Embryonic facial prominence (tissue), 1 donor: ENCODE data around the gene RPS6KL1.
A peak's percentile ranks its signal among the peaks of the same experiment; 100 is the strongest.
"Not testable (repeated sequence)": the region's sequence is repeated elsewhere in the genome, so short reads cannot be mapped to it uniquely, and the experiment has no call there.

Source experiments
- DNase-seq: peaks from one replicate; pipeline ENCODE4 v3.0.0-alpha.2; 2016; ENCODE audit errors: extremely low spot score

RPS6KL1 gene

DNA sequence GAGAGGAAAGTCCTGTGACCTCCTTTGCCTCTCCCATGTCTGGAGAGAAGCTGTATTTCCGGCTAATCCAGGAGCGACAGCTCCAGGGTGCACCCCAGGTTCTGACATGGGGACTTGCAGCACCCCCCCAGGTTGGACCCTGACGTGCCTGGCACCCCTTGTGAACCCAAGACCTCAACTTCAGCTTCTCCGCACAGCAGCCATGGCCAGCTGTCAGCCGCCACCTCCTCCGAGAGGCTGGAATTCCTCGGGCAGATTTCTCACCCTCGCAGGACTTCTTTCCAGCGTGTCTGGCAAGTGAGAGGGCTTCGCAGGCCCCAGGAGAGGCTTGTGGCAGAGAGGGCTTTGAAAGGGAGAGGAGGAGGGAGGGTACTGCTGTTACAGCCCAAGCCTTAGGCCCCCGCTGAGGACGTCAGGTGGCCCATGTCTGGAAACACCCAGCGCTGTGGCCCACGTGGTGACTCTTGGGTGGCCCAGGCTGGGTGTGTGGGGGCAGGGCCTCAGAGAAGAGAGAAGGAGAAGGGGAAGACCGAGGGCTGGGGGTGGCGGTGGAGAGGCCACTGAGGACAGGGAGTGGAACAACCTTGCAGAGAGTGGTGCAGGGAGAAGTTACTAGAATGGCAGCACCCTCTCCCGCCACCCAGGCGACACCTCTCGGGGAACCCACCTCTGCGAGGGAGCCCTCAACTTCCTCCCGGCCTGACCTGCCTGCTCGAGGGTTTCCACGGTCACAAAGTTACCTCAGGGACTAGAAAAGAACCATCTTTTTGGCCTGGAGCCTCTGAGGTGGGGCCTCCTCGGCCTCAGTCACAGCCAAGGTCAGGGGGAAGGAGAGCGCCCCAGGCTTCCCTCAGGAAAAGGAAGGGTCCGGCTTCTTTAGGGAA is 11.7 kb upstream of the RPS6KL1 start:
- no peak for DNase-seq

DNA sequence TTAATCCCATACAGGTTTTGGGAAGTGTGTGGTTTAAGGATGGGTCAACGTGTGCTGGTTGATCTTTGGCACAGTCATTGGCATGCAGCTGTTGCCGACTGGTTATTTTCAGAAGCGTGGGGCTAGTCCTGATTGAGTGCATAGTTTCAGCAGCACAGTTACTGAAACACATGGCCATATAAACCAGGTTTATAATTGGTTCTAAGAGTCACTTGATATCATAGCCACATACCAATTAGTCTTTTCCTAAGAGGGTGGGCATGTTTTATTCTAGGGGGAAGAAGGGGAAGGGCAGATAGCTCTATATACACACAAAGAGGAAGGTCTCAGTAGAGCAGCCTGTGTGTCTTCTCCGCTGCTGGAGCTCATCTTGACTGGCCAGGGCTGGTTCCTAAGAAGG is 11.0 kb upstream of the RPS6KL1 start:
- no peak for DNase-seq

DNA sequence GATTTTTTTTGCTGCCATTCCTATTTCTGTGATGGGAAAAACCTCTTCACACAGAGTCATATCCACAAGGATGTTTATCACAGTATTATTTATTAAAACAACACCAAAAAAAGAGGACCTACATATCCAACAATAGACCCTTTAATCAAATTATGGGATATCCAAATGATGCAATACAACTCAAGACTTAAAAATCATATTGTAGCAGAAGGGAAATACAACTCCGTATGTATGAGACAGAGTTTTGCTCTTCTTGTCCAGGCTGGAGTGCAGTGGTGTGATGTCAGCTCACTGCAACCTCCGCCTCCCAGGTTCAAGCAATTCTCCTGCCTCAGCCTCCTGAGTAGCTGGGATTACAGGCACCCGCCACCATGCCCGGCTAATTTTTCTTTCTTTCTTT is 9.9 kb upstream of the RPS6KL1 start:
- DNase-seq, result not testable (repeated sequence)

DNA sequence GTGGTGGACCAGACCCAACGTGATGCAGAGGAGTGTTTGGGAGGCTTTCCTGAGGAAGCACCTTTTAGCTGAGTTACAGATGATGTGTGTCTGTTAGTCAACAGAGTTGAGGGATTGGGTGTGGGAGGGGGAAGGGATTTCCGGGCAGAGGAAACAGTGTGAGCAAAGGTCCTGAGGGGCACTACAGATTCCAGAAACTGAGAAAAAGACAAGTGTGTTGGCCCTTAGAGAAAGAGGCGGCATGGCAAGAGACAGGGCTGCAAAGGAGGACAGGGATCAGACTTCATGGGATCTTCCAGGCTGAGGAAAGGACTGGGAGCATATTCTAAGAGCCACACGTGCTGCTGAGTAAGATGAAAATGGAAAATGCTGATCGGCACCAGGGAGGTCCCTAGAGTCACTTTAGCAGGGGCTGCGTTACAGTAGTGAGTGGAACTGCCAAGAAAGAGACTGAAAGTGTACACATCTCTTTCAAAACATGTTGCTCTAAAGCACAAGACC is 9.4 kb upstream of the RPS6KL1 start:
- DNase-seq, result no peak

DNA sequence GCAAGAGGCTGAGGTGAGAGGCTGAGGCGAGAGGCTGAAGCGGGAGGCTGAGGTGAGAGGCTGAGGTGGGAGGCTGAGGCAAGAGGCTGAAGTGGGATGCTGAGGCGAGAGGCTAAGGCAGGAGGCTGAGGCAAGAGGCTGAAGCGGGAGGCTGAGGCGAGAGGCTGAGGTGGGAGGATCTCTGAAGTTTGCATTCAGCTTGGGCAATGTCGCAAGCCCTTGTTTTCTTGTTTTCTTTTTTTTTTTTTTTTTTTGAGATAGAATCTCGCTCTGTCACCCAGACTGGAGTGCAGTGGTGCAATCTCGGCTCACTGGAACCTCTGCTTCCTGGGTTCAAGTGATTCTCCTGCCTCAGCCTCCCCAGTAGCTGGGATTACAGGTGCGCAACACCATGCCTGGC is 8.7 kb upstream of the RPS6KL1 start:
- DNase-seq, result not testable (repeated sequence)

DNA sequence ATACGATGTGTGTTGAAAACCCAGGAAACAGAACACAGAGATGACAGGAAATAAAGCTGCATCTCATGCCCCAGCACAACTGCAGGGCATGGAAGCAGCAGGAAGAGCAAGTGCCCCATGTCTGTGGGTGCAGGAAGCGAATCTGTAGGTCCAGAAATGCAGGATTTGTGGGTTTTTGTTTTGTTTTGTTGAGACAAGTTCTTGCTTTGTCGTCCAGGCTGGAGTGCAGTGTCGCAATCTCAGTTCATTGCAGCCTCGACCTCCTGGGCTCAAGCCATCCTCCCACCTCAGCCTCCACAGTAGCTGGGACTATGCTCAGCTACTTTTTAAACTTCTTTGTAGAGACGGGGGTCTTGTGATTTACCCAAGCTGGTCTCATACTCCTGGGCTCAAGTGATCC is 6.2 kb upstream of the RPS6KL1 start:
- DNase-seq, result no peak

DNA sequence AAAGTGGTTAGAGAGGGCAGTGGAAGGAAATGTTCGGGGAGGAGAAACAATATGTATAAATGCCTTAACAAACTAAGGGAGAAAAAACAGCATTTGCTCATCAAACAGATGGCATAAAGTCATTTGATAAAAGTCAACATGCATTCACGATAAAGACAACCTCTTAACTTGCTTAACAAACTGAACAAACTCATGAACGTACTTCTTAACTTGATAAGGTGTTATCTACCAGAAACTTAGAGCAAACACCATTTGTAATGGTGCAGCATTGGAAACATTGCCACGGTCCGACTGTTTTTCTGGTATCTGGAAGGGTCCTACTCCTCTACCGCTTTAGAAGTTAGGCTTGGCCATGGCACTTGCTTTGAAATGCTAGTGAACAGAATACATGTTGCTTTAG is 4.2 kb upstream of the RPS6KL1 start:
- DNase-seq, result no peak

DNA sequence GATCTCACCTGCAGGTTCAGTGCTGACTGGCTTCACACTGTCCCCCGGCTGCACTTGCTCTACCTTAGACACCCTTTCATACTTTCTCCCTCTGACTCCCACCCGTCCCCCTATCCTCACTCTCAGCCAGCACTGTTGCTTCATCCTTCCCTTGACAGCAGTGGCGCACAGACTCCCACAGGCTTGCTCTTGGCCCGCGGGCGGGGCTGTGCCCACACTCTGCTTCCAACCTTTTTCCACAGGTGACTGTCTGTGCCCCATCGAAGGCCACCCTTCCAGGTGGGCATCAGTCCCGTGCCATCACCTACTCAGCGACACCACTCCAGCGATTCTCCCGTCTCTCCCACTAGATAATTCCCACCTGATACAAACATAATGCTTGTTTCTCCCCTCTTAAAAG is 1.0 kb upstream of the RPS6KL1 start:
- DNase-seq, result no peak

DNA sequence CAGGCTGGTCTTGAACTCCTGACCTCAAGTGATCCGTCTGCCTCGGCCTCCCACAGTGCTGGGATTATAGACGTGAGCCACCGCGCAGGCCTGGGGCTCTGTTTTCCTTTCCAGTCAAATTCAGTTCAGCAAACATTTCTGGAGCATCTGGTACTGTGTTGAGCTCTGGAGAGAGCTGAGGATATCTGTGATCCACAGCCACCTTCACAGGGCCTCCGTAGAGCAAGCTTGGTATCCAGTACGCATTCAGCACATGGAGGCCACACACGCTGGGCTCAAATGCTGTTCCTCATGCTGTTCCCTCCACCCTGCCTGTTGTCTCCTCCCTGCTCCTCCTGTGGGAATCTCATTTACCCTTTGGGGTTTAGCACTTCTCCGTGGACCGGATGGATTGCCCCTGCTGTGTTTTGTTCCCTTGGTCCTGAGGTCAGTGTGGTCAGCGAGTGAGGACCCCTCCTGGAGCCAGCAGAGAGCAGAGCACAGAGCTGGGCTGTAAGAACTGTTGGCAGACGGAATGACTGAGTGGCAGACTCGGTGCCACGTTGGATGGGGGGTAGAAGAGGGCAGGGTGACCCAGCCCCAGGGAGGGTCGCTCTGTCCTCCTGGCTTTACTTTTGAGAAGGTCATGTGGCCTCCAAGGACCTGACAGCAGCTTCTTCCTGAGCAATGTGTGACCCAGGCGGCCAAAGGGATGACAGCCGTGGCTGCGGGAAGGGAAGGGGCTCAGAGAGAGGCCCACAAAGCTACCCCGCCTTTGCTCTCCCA is 891 bp downstream of the RPS6KL1 start:
- no peak for DNase-seq

DNA sequence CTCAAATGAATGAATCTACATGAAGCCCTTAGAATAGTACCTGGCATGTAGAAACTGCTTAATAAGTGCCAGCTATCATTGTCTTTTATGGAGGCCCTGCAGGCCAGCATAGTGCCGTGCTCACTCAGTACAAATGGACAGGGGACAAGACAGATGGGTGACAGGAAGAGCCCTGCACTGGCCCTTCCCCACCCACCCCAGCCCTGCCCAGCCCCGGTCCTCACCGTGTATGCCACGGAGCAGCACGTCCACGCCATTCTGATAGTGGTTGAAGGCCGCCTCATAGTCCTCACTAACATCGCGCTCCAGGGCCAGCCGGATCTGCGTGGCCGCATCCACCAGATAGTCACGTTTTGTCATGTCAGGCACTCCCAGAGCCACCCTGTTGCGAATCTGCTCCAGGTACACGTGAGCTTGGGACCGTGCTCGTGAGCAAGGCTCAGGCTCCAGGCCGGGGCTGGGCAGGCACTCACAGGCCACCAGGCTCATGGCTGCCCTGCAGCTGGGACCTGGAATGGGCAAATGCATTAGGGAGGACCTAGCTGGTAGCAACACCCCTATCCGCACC is 1.9 kb downstream of the RPS6KL1 start:
- no peak for DNase-seq

DNA sequence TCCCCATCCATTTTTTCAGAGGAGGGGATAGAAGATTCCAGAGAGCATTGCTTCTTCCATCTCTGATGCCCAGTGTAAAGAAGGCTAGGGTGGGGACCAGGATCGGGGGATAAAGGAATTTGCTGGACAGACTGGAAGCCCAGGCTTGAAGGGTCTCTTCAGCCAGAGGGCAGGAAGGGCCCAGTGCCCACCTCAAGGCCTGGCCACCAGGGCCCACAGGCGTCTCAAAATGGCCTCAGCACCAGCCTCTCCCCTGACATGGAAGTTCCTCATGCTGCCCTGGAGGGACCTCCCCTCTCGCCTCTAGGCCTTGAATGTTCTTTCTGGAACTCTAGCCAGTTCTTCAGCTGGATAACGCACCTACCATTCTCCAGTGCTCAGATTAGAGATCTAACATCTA is 2.8 kb downstream of the RPS6KL1 start:
- DNase-seq, result no peak

DNA sequence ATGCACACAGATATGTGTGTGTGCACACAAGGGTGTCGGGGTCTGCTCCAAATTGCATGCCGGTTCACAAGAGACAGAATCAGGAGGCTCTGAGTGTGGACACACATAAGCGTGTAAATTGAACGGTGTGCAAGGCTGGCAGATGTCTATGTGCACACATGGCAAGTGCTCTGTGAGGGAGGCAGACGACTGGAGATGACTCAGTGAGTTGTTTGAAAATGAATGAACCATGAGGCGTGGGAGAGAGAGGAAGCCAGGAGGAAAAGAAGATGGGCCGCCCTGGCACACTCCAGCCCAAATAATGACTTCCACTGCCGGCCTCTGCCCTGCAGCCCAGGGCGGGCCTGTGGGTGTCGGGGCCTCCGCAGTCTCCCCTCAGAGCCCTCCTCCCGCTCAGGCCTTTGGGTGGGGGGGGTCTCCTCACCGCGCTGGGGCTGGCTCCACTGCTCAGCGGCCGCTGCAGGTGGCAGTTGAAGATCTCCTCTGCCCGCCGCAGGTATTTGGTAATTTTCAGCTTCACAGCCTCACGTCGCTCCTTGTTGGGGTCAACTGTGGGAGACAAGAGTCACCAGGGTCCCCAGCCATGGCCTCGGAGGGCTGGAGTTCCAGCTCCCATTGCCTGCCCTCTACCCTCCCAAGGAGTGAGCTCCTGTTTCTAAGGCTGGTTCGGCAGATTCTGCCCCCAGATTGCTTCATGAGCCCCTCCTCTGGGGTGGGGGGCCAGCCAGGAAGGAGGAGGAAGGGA is 3.5 kb downstream of the RPS6KL1 start:
- no peak for DNase-seq

DNA sequence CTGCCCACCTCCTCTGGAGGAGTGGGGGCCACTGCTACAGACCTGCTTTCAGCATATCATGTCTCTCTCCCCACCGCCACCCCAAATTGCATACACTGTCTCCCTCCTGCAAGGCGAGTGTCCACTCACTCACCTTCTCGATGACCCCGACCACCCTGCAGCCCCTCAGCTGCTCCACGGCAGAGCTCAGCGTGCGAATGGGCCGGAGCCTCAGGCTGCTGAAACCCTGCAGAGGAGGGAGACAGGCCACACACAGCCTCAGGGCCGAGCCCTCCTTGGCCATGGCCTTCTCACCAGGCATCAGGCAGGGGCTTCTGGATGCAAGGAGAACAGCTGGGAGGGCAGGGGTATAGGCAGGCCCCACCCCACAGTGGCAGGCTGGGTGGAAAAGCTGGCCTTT is 4.7 kb downstream of the RPS6KL1 start:
- DNase-seq, result no peak

DNA sequence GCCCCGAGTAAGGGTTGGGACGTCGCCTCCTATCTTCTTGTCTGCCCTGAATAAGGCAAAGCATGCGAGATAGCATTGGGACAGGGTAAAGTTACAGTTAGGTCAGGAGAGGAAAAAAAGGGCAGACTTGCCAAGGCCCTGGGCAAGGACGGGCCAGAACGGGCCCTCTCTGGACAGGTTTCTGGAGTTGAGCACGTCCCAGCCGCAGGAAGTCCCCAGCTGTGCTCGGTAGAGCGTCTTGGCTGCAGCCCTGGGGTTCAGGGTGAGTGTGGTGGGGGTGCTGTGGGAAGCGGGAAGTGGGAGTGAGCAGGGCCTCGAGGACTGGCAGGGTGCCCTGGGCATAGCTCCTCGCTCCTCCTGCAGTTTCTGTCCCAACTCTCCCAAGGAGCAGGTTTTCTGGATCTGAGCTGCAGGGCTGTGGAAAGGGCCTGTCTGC is 5.4 kb downstream of the RPS6KL1 start:
- DNase-seq, result no peak

DNA sequence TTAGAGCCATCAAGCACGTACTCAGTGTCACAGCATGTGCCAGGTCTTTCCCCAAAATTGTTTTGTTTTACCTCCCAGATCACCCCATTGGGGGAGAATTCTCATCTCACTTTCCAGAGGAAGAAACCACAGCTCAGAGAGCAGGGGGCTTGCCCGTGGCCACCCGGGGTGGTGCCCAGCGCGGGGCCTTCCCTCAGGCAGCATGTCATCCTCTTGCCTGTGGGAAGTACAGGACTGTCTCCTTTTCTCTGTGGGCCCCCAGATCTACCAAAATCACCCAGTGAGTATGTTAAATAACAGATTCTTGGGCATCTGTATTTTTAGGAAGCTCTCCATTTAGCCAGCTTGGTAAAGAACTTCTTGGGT is 5.9 kb downstream of the RPS6KL1 start:
- no peak for DNase-seq

DNA sequence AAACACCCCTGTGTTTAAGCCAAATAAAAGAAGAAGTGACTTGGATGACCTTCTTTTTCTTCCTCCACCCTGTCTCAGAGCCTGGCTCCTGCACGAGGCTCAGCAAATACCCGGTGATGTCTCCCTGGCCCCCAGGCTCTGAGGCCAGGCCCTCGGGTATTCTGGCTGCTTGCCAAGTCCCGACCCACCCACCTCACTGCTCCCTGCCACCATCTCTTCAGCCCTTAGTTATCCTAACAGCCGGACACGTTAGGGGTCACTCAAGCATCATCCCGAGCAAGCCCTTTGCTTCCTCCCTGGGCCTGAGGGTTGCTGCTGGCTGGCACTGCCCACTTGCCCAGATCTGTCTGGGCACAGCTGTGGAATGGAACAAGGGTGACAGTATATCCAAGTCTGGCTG is 7.2 kb downstream of the RPS6KL1 start:
- DNase-seq, result no peak

DNA sequence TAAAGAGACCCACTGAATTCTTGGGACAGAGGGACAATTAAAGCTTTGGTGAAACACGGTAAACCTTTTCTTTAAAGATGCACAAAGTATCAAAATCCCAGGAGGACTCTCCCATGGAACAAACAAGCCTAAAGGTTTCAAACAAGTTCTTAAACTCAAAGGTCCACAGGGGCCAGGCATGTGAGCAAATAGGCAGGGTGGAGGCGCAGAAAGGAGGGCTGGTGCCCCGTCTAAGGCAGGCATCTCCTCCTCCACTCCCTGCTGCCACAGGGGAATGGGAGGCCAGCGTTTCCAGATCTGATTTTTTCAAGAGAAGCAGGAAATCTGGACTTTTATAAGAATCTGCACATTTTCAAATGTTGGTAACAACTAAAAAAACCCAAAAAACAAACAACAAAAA is 7.6 kb downstream of the RPS6KL1 start:
- DNase-seq, result no peak

DNA sequence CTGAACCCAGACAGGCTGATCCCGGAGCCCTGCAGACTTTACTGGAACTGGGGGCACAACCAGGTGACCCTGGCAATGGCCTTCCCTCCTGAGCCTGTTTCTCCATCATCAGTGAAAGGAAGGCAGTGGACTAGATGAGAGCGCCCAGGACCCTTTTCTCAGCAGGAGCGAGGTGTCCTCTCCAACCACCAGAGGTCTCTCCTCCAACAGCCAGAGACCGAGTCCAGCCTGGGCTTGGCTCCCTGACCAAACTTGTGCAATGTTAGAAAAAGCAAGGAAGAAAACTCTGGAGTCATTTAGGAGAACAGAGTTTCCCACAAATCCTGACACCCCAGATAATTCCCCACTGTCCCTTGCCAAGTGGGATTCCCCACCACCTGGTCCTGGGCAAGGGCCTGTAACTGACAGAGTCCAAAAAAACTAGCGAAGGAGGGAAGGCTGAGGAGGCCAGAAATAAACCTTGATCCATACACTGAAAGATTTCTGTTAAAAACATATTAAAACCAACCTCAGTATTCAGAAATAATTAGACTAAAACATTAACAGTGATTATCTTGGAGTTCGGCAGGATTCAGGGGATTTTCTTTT is 9.0 kb downstream of the RPS6KL1 start:
- peak; percentile 44 for DNase-seq

DNA sequence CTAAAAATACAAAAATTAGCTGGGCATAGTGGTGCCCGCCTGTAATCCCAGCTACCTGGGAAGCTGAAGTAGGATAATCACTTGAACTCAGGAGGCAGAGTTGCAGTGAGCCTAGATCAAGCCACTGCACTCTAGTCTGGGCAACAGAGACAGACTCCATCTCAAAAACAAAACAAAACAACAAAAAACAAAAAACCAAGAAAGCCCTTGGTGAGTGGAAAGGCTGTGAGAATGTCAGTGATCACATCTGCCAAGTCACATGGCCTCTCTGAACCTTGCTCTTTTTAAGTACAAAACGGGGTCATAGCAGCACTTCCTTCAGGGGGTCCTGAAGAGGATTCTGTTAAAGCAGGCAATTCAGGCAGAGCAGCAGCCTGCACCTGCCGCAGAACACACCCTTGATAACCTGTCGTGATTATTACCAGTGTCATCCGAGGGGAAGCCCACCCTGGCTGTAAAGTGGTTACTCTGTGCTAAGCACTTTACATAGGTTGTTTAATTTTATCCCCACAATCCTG is 9.6 kb downstream of the RPS6KL1 start:
- no peak for DNase-seq

DNA sequence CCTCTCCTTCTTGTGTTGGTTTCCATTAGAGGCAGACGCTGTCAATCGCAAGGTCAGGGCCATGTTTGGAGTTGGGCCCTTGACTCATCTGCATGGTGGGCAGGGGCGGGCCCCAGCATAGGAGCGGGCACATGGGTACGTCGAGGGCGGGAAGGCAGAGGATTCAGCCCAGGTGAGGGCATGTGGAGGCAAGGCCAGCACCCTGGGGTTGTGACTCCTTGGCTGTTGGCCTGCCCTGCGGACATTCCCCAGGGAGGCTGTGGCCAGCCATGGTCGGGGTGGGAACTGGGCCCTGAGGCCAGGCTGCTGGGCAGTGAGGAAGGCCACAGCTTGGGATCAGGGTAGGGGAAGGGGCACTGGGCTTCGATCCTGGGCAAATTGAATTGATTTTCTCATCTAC is 10.3 kb downstream of the RPS6KL1 start:
- DNase-seq, result no peak

DNA sequence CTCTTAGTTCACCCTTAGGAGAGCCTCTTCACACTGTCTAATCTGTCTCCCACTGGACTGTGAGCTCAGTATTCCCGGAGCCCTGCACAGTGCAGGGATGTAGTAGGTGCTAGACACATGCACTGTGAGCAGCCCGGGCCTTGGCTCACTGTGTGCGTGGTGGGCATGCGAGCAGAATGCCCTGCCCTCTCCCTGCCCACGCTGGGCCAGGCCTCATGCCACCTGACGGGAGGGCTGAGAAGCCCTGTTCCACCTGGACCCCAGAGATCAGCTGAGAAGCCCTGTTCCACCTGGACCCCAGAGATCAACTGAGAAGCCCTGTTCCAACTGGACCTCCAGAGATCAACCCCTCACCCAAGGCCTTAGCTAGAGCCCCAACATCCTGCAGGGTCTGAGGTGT is 10.9 kb downstream of the RPS6KL1 start:
- DNase-seq, result no peak
